IPS-15b (cell line): ENCODE measurements around the gene PARD3B.

Experiments
- H3K27me3 ChIP-seq: one replicate; pipeline ENCODE4 v1.6.1; 2013; ENCODE audit warnings: low read length; ENCODE audit not compliant: control insufficient read depth, insufficient read depth
- H3K36me3 ChIP-seq: one replicate; pipeline ENCODE4 v1.6.1; 2013; ENCODE audit warnings: low read length; ENCODE audit not compliant: control insufficient read depth, insufficient read depth
- H3K4me1 ChIP-seq: one replicate; pipeline ENCODE4 v1.6.1; 2013; ENCODE audit warnings: mild to moderate bottlenecking, low read length; ENCODE audit not compliant: control insufficient read depth, insufficient read depth
- H3K4me3 ChIP-seq: one replicate; pipeline ENCODE4 v1.5.1; 2013; ENCODE audit warnings: low read depth, low read length
- H3K9ac ChIP-seq: one replicate; pipeline ENCODE4 v1.6.1; 2013; ENCODE audit warnings: low read depth, mild to moderate bottlenecking, low read length
- H3K9me3 ChIP-seq: one replicate; pipeline ENCODE4 v1.6.1; 2013; ENCODE audit warnings: mild to moderate bottlenecking, low read length; ENCODE audit not compliant: control insufficient read depth, insufficient read depth

PARD3B gene

DNA sequence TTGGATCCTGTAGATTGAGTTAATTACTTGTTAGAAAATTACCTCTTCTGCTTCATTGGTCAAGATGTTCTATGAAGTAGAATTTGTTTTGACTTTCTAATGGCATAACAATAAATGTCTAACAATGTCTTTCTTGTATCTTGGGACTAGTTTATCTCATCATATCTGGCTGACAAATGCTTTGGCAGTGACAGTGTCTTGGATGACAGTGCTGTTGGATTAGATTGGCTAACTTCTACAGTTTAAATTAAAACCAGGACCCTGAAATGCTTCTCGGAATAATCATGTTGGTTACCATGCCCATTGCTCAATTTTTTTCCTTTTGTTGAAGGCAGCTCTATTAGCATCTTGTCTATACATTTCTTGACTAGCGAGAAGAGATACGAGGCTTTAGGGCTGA lies 176.9 kb downstream of the PARD3B start:
- H3K36me3 ChIP-seq, result no peaks in the 10 kb centered on the region
- no peaks in the 10 kb centered on the region for H3K9me3 ChIP-seq
- H3K27me3 ChIP-seq, result no peaks in the 10 kb centered on the region
- H3K4me1 ChIP-seq, result peaks cover 5% of the 10 kb centered on the region
- H3K4me3 ChIP-seq, result no peak overlapping the region
- no peak overlapping the region for H3K9ac ChIP-seq

DNA sequence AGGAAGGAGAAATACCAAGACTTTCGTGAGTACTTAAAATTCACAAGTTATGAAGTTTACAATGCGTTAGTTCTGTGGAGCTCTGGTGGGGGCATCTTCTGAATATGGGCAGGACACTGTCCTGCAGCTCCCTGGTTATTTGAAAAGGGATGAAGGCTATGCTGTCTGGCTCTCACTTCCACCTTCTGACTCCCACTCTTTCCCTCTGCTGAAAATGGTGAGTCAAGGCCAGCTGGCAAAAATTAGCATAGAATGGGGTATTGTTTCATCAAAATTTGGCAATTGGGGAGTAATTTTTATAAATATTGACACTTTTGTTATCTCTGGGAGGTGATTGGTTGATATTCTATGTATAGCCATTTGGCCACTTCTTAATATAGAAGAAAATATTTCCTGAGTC lies 177.4 kb downstream of the PARD3B start:
- H3K9ac ChIP-seq, result no peak overlapping the region
- no peaks in the 10 kb centered on the region for H3K9me3 ChIP-seq
- no peak overlapping the region for H3K4me3 ChIP-seq
- no peaks in the 10 kb centered on the region for H3K27me3 ChIP-seq
- peaks cover 5% of the 10 kb centered on the region for H3K4me1 ChIP-seq
- no peaks in the 10 kb centered on the region for H3K36me3 ChIP-seq

DNA sequence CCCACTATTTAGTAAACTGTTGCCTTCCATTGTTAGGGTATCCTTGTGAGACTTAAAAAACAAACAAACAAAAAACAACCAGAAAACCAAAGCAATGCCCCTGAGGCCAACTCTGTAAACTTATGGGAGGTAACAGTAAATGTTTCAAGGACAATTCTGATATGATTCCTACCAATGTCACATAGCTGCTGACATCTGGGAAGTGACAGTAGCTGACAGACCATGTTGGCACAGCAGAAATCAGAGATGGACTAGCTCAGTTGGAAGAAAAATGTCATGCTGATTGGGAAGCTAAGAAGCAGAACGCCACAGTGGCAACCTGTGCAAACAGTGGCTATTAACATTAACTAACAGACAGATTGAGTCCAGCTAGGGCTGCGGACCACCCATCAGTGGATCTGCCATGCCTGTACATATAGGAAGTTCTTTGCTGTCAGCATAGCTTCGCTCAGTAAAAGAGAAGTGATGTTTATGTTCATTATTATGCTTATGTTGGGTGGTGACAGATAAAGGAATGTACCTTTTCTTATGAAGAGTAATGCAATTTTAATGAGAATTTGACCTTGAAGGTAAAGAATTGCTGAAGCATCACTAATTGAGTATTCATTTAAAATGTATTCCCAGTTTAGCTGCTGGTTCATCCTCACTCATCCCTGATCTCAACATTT lies 180.6 kb downstream of the PARD3B start:
- Histone ChIP-seq H3K4me1 (peaks cover 5% of the 10 kb centered on the region), H3K9me3 (no peaks in the 10 kb centered on the region), H3K9ac (no peak overlapping the region), H3K36me3 (no peaks in the 10 kb centered on the region), H3K27me3 (no peaks in the 10 kb centered on the region), H3K4me3 (no peak overlapping the region)

DNA sequence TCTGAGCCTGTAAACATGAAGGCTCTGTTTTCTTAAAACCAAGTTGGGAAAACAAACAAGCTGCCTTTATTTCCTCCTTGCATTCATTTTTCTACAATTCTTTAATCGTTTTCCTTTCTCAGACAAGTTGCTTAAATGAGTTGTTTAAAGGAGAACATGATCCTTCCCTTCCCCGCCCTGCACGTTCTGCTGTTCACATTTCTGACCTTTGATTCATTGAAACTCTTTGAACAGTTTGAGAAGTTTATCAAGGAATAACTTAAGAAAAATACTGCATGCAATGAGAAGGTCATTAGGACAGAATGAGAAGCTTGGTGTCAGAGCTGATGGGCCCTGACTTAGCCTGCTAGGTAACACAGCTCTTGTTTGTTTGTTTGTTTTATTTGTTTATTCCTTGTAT lies 181.6 kb downstream of the PARD3B start:
- Histone ChIP-seq H3K9ac (no peak overlapping the region), H3K4me1 (peaks cover 5% of the 10 kb centered on the region), H3K36me3 (no peaks in the 10 kb centered on the region), H3K4me3 (no peak overlapping the region), H3K9me3 (no peaks in the 10 kb centered on the region), H3K27me3 (no peaks in the 10 kb centered on the region)

DNA sequence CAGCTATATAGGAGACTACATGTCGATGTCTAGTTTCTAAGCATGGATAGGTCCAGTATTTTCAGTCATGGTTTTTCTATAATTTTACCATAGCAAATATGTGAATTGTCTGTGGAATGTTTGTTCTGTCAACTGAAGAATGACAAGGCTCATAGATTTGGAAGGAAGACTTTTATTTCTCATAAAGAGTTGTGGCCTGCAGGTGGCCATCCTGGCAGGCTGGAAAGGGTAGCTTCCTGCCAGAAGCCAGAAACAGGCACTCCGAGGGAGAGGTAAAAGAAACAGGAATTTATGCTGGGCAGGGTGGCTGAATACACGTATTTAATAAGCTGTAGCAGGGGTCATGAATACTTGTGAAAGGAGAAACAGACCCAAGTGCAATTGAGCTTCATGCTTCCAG lies 182.1 kb downstream of the PARD3B start:
- H3K27me3 ChIP-seq, result no peaks in the 10 kb centered on the region
- H3K9me3 ChIP-seq, result no peaks in the 10 kb centered on the region
- H3K9ac ChIP-seq, result no peak overlapping the region
- no peaks in the 10 kb centered on the region for H3K36me3 ChIP-seq
- H3K4me3 ChIP-seq, result no peak overlapping the region
- H3K4me1 ChIP-seq, result peaks cover 5% of the 10 kb centered on the region

DNA sequence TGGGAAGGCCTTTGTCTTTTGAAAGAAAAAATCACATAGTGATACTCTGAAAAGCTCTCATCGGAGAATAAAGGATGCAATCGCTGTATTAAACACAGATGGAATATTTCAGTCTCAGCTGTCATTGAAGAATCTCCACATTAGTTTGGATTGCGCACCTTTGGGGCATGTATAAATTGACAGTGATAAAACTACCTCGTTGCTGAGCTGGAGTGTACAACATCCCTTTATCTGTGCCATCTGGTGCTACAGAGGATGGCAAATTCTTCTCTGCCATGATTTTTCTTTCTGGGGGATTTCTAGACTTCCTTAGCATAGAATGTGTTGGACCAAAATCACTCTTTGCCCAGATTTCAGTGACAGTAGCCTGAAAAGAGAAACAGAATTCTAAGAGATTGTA lies 185.3 kb downstream of the PARD3B start:
- peaks cover 5% of the 10 kb centered on the region for H3K4me1 ChIP-seq
- H3K27me3 ChIP-seq, result no peaks in the 10 kb centered on the region
- H3K4me3 ChIP-seq, result no peak overlapping the region
- H3K9ac ChIP-seq, result no peak overlapping the region
- no peaks in the 10 kb centered on the region for H3K9me3 ChIP-seq
- H3K36me3 ChIP-seq, result no peaks in the 10 kb centered on the region

DNA sequence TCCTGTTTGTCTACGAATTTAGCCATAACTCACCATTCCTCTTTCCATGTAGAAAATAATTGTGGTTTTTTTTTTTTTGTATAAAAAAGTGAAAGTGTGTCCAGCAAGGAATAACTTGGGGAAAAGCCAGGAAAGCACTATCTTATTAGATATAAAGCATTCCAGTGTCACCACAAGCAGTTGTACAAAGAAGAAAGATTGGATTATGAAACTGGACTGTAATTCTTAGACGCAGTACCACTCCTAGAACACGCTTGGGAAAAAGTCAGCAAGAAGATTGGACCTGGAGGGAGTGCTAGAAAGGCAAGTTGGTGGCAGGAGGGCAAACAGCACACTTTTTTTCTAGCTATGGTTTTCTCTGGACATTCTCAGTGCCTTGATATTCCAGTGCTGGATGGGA lies 186.7 kb downstream of the PARD3B start:
- no peaks in the 10 kb centered on the region for H3K9me3 ChIP-seq
- no peak overlapping the region for H3K9ac ChIP-seq
- H3K4me1 ChIP-seq, result no peaks in the 10 kb centered on the region
- no peaks in the 10 kb centered on the region for H3K36me3 ChIP-seq
- no peaks in the 10 kb centered on the region for H3K27me3 ChIP-seq
- H3K4me3 ChIP-seq, result no peak overlapping the region

DNA sequence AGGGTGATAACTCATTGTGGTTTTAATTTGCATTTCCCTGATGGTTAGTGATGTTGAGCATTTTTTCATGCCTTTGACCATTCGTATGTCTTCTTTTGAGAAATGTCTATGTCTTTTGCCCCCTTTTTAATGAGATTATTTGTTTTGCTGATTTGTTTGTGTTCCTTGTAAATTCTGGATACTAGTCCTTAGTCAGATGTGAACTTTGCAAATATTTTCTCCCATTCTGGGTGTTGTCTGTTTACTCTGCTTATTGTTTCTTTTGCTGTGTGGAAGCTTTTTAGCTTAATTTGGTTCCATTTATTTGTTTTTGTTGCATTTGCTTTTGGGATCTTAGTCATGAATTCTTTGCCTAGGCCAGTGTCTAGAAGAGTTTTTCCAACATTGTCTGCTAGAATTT lies 192.0 kb downstream of the PARD3B start:
- Histone ChIP-seq H3K4me3 (no peak overlapping the region), H3K4me1 (no peaks in the 10 kb centered on the region), H3K9ac (no peak overlapping the region), H3K9me3 (no peaks in the 10 kb centered on the region), H3K27me3 (no peaks in the 10 kb centered on the region), H3K36me3 (no peaks in the 10 kb centered on the region)

DNA sequence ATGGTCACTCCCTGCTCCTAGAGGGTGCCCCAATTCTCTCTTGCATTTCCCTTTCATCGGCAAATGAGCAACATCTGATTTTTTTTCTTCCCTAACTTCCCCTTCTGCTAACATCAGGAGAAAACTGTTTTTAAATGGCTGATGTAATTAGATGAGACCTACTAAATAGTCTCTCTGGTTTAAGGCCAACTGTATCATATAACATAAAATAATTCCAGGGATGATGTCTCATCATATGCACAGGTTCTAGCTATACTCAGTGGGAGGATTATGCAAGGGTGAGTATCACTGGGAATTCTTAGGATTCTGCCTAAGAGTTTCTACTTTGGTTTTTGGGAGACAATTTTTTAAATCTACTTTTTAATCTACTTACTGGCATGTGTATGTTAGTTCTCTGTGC lies 193.4 kb downstream of the PARD3B start:
- no peaks in the 10 kb centered on the region for H3K36me3 ChIP-seq
- no peaks in the 10 kb centered on the region for H3K9me3 ChIP-seq
- H3K27me3 ChIP-seq, result no peaks in the 10 kb centered on the region
- no peak overlapping the region for H3K9ac ChIP-seq
- no peaks in the 10 kb centered on the region for H3K4me1 ChIP-seq
- H3K4me3 ChIP-seq, result no peak overlapping the region

DNA sequence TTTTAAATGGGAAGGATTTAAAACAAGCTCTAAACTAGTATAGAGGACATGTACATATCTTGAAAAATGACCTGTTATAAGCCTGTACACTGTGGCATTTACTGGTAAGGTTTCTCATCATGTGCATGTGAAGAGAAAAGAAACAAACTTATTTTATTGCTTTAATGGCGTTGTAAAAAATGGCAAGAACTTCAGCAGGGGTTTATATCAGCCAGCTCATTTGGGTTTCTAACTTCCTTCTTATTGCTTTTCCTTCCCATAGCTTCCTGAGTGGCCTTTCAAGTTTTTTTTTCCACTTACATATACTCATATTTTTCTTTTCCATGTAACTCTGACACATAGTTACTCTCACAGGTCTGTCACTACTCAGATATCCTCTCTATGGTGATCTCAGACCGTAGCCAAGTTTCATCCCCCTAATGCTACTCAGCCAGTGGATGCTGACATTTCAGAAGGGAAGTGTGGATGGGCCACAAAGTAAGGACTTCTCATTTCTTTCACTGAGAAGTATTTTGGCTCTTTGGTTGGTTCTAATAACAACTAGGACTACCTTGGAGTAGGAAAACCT lies 198.2 kb downstream of the PARD3B start:
- Histone ChIP-seq H3K9ac (no peak overlapping the region), H3K9me3 (no peaks in the 10 kb centered on the region)

DNA sequence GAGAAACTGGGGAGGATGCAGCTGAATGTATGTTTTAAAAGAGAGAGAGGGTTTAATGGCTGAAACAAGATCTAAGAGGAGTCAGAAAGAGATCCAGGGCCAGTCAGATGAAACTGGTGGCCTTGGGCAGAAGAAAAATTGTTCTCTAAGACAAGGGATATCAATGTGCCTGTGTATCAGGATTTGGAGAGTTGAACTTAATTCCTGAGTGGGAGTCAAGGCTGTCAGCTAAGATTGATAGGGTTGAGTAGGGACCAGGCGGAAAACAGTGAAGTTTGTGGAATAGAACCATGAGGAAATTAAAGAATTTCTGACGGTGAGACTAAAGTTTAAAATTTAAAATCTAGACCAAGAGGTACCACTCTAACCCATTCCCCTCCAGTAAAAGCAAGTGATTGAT lies 199.2 kb downstream of the PARD3B start:
- Histone ChIP-seq H3K4me3 (no peak overlapping the region), H3K9me3 (no peaks in the 10 kb centered on the region), H3K9ac (no peak overlapping the region), H3K36me3 (no peaks in the 10 kb centered on the region), H3K27me3 (no peaks in the 10 kb centered on the region), H3K4me1 (no peaks in the 10 kb centered on the region)

More for the DNA sequence above, 198.2 kb downstream of the PARD3B start:
- Histone ChIP-seq H3K4me3 (no peak overlapping the region), H3K36me3 (no peaks in the 10 kb centered on the region), H3K27me3 (no peaks in the 10 kb centered on the region), H3K4me1 (no peaks in the 10 kb centered on the region)

DNA sequence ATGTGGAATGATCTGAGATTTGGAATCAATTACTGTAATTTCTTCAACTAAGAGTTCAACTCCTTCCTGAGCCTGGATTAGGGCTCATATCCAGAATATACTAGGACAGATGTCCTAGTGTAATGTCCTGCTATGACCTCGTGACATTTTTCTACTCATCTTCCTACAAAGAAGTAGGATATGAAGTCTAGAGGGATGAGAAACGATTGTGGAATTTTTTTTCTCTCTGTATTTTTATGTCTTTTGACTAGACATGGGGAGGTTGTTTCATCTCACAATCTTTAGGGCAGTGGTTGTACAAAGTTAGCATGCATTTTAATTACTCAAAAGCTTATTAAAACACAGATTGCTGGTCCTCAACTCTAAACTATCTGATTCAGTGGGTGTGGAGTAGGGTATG lies 203.0 kb downstream of the PARD3B start:
- Histone ChIP-seq H3K4me1 (no peaks in the 10 kb centered on the region), H3K36me3 (no peaks in the 10 kb centered on the region), H3K4me3 (no peak overlapping the region), H3K27me3 (no peaks in the 10 kb centered on the region), H3K9ac (no peak overlapping the region), H3K9me3 (no peaks in the 10 kb centered on the region)
